ENCODE measurements around the gene PTGFRN. TPM values are rescaled to one million over a fixed set of nuclear protein-coding genes. Genes with fewer than 3 reads are reported as not detected.
A peak's percentile ranks its signal among the peaks of the same experiment; 100 is the strongest.
"Not testable (repeated sequence)": the region's sequence is repeated elsewhere in the genome, so short reads cannot be mapped to it uniquely, and the experiment has no call there.

Gene PTGFRN
- total RNA-seq, 1 donor from 2014 or later, result 35.6 TPM

- no peak for DNase-seq (ENCODE audit: low read depth, low spot score)
- no peak overlapping the region for H3K27ac Mint-ChIP-seq (ENCODE audit: unreplicated experiment)
- peaks cover 3% of the 10 kb centered on the region for H3K9me3 Mint-ChIP-seq
- H3K4me3 Mint-ChIP-seq, result no peak overlapping the region
- H3K27me3 Mint-ChIP-seq (ENCODE audit: low read depth), result no peaks in the 10 kb centered on the region
- peaks cover 3% of the 10 kb centered on the region for H3K36me3 Mint-ChIP-seq (ENCODE audit: low read depth)
- TF ChIP-seq CTCF (conservative IDR thresholded peaks at IDR 0.05), result no peak
- peaks cover 13% of the 10 kb centered on the region for H3K4me1 Mint-ChIP-seq
These were observed 34.3 kb upstream of the PTGFRN start for GRCh38 chr1:116875391-116875790.

- not testable (repeated sequence) for H3K27me3 Mint-ChIP-seq (ENCODE audit: low read depth); H3K9me3 Mint-ChIP-seq; DNase-seq (ENCODE audit: low read depth, low spot score); H3K36me3 Mint-ChIP-seq (ENCODE audit: low read depth); H3K27ac Mint-ChIP-seq (ENCODE audit: unreplicated experiment); H3K4me3 Mint-ChIP-seq
- H3K4me1 Mint-ChIP-seq, result peaks cover 13% of the 10 kb centered on the region
These were observed 33.8 kb upstream of the PTGFRN start for GRCh38 chr1:116875946-116876345.

DNA sequence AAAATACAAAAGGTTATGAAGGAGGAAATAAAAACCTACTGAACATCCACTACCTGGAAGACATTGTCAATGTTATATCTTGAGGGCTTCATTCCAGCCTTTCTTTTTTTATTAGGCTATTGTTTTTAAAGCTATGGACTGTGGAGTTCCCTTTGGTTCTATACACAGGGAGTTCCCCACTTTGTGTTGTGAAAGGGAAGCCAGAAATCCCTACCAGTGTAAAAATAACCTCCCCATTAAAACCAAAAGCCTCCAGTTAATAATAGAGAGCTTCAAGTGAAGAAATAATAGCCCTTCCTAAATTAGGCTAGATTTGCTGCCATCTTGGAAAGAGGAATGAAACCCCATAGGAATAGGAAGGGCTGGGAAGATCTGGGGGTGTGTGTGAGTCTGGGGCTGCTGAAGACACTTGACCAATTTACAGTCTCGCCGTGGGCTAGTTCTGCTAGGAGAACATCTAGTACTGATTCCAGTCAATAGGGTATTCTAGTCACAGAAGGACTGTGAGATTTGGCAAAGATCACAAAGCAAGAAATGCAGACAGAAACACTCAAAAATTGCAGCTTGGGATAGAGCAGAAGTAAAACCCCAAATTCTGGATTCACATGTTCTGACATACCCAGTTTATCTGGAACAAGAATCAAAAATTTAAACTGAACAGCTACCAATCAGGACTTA, 32.4 kb upstream of the PTGFRN start:
- Mint-ChIP-seq H3K4me3 (no peak overlapping the region), H3K27ac (ENCODE audit: unreplicated experiment) (no peak overlapping the region), H3K4me1 (peaks cover 12% of the 10 kb centered on the region), H3K9me3 (no peaks in the 10 kb centered on the region), H3K27me3 (ENCODE audit: low read depth) (no peaks in the 10 kb centered on the region), H3K36me3 (ENCODE audit: low read depth) (no peaks in the 10 kb centered on the region)
- no peak for DNase-seq (ENCODE audit: low read depth, low spot score)
- TF ChIP-seq CTCF (conservative IDR thresholded peaks at IDR 0.05), result no peak

DNA sequence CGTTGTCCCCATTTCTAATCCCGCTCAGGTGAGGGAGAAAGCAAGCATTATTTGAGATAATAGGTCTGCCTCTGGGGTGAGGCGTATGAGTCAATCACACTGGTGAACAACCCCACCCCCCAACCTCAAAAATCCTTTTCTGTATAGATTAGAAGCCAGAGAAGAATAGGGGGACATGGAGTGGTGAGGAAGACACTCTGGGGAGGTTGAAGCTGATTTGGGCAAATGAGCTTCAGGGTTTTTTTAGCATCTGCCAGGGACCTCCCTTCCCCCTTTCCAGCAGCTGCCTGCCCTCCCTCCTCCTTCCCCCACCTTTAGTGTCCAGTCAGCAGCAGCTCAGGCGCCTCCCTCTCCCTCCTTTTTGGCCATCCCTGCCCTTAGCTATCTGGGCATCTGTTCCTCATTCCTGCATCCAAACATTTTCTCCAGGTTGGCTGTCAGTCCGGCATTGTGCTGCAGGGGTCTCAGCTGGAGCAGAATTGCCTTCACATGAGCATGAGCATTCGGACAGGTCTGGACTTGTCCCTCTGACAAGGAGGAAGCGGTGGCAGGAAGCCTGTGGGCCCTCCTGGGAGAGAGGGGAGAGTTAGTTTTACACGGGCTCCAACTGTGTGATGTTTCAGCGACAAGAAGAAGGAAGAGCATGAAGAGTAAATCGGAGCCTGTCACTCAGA, 30.8 kb upstream of the PTGFRN start:
- peak; percentile 15 for TF ChIP-seq CTCF (conservative IDR thresholded peaks at IDR 0.05)
- no peak overlapping the region for H3K27ac Mint-ChIP-seq (ENCODE audit: unreplicated experiment)
- no peaks in the 10 kb centered on the region for H3K27me3 Mint-ChIP-seq (ENCODE audit: low read depth)
- DNase-seq (ENCODE audit: low read depth, low spot score), result peak; percentile 7
- H3K9me3 Mint-ChIP-seq, result no peaks in the 10 kb centered on the region
- no peak overlapping the region for H3K4me3 Mint-ChIP-seq
- H3K4me1 Mint-ChIP-seq, result peaks cover 7% of the 10 kb centered on the region
- no peaks in the 10 kb centered on the region for H3K36me3 Mint-ChIP-seq (ENCODE audit: low read depth)

GRCh38 chr1:116879478-116880133, 30.1 kb upstream of the PTGFRN start:
- Mint-ChIP-seq H3K4me3 (no peak overlapping the region), H3K9me3 (no peaks in the 10 kb centered on the region), H3K36me3 (ENCODE audit: low read depth) (no peaks in the 10 kb centered on the region), H3K27me3 (ENCODE audit: low read depth) (no peaks in the 10 kb centered on the region), H3K27ac (ENCODE audit: unreplicated experiment) (no peak overlapping the region), H3K4me1 (peaks cover 4% of the 10 kb centered on the region)
- DNase-seq (ENCODE audit: low read depth, low spot score), result no peak
- no peak for TF ChIP-seq CTCF (conservative IDR thresholded peaks at IDR 0.05)

DNA sequence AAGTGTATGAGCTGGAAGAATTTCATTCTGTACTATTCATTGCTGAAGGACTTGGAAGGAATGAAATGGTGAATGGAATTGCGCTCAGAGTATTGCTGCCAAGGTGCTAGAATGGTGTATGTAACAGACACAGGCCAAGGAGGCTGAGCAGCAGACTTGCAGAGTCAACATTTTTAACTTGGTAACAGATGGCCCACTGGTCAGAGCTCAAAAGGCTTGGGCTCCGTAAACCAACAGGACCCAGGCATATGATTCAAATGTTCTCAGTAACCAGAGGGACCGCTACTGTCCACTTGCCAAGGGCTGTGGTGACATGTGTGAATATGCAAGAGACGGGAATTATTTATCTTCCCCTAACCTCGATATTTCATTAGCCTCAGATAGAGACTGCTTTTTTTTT, 28.8 kb upstream of the PTGFRN start:
- no peak for DNase-seq (ENCODE audit: low read depth, low spot score)
- Mint-ChIP-seq H3K36me3 (ENCODE audit: low read depth) (no peaks in the 10 kb centered on the region), H3K27me3 (ENCODE audit: low read depth) (no peaks in the 10 kb centered on the region), H3K4me3 (no peak overlapping the region), H3K27ac (ENCODE audit: unreplicated experiment) (no peak overlapping the region), H3K9me3 (no peaks in the 10 kb centered on the region), H3K4me1 (peaks cover 4% of the 10 kb centered on the region)
- TF ChIP-seq CTCF (conservative IDR thresholded peaks at IDR 0.05), result no peak

Measured in neural crest cell (in vitro differentiated cells).